Stimulated activated CD8-positive, alpha-beta memory T cell treated with anti-CD3 and anti-CD28 coated beads, Interleukin-4, amount 100 ng/mL, for 4 hours (primary cell): Measurements from ENCODE around the gene MKNK2.
"Not testable (repeated sequence)": the region's sequence is repeated elsewhere in the genome, so short reads cannot be mapped to it uniquely, and the experiment has no call there.

ENCODE experiments used
- DNase-seq, 2 donors: peaks; one replicate each; pipeline ENCODE4 v3.0.0-alpha.2; 2020; ENCODE audit warnings: low read depth in 2 of 2, low spot score in 1 of 2

The MKNK2 gene

DNA sequence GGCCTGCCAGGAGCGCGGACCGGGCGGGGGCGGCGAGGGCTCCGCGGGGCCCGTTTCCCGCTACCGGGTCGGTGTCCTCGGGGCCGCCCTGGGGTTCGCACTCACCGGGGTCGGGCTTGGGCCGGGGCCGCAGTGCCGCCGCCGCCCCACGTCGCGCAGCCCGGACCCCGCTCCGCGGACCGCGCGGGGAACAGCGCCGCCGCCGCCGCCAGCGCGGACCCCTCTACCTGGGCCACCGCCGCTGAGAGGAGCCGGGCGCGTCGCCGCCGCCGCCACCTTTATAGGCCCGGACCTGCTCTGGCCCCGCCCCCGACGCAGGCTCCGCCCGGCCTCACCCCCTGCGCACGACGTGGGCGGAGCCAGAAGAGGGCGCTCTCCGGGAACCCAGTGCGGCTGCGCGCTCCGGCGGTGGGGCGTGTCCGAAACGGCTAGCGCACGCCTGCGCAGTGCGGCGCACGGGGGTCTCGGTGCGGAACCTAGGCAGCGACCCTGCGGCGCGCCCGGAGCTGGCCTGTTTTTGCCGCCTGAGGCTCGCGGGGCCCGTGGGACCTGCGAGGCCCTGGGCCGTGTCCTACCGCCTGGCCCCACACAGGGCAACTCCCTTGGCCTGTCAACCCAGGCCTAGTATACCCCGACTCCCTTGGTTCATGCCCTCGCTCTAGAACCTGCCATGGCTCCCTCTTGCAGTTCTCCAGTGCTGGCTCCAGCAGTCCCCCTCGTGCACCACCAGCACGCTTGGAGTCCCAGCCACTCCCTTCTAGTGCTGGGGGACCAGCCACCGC, at the start of gene MKNK2:
MKNK2 (minus strand) TSS at position 254 of the 782 bp plus-strand sequence. CDS start 393 bp downstream, outside the sequence.
- peak; percentile 89 for DNase-seq

DNA sequence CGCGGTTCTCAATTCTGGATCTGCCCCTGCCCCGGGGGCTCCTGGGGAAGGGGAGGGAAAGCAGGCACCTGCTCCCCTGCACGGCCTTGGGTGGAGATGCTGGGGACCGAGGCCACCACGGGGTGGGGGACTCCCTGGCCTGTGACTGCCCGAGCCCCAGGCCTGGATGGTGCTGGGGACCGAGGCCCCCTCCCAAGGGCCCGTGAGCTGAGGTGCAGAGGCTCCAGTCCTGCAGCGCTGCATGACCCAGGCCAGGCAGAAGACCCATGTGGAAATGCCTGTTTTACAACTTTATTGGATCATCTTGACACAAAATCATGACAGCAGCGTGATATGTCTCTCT, 49.6 kb upstream of the MKNK2 start:
- no peak for DNase-seq

DNA sequence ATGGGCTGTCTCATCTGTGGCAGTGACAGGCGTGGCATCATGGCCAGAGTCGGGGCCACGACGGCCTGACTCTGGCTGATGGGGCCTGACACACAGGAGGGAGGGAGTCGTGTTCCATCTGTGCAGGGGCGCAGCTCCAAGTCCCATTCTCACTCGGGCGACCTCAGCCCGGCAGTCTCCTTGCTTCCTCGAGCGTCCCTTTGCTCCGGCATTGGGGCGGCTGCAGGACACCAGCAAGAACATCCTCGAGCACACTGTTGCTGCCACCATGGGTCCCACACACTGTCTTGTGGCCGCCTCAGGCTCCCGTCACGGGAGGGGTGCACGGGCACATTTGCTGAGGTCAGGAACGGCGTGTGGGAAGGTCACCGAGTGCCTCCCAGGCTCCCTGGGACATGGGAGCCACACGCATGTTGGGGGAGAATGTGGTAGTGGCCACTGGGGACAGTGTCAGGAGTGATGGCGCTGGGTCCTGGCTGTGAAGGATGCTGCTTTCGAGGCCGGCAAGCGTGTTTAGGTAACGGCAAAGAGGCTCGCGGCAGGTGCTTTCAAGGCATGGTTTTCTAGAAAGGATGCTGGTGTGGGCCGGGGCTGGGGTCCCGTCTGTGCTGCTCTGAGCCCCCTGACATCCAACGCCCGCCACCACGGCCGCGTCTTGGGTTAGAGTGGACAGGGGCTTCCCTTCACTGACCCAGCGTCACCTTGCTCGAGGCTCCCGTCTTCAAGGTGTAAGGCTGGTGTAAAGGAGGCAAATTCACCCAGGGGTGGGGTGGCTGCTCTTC, 49.1 kb upstream of the MKNK2 start:
- no peak for DNase-seq

GRCh38 chr19:2099054-2099501, 48.0 kb upstream of the MKNK2 start:
- no peak for DNase-seq

DNA sequence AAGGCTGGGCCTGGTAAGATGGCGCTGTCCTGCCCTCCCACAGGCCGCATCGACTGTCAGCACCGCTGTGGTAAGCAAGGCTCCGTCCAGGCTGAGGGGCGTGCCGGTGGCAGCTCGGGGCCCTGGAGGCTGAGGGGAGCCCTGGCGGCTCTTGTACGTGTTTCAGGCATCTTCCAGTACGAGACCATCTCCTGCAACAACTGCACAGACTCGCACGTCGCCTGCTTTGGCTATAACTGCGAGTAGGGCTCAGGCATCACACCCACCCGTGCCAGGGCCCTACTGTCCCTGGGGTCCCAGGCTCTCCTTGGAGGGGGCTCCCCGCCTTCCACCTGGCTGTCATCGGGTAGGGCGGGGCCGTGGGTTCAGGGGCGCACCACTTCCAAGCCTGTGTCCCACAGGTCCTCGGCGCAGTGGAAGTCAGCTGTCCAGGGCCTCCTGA, 46.9 kb upstream of the MKNK2 start:
- DNase-seq, result no peak

GRCh38 chr19:2097203-2097885, 46.3 kb upstream of the MKNK2 start:
- peak in 1 of 2 donors; percentile 37 for DNase-seq

DNA sequence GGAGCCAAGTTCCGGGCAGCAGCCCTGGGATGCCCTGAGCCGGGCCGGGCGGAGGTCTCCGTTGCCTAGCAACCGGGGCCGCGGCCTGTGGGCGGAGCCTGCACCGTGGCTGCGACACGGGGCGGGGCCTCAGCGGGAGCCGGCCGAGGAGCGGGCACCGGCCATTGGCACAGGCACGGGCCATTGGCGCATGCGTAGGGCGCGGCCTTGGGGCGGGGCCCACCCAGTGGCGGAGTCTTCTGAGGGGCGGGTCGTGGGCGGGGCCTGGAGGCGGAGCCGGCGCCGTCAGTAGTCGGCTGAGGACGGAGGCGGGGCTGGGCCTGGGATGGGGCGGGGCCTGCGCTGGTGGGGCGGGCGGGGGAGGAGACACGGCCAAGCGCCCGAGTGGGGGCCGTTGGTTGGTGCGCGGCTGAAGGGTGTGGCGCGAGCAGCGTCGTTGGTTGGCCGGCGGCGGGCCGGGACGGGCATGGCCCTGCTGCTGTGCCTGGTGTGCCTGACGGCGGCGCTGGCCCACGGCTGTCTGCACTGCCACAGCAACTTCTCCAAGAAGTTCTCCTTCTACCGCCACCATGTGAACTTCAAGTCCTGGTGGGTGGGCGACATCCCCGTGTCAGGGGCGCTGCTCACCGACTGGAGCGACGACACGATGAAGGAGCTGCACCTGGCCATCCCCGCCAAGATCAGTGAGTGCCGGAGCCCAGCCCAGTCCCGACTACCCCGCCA, 45.6 kb upstream of the MKNK2 start, which contains the start of gene IZUMO4:
IZUMO4 (plus strand) TSS at position 436 of the 723 bp plus-strand sequence; CDS start at position 467, 31 bp downstream.
- DNase-seq, result peak; percentile 99 to 100

DNA sequence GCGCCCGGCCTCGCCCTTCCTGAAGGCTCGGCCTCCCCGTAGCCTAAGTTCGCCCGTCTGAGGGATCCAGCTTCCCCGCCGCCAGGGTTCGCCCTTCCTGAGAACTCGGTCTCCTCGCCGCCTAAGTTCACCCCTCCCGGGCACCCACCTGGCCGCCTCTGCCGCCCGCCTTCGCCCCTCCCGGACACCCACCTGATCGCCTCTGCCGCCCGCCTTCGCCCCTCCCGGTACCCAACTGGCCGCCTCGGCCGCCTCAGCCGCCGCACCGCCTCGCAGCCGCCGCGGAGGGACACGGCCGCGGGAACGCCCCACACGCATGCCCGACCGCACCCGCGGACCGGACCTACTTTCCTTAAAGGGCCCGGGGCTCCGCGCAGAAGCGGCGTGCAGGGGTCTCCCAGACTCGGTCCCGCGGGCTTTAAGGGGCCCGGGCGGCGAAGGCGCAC, 45.0 kb upstream of the MKNK2 start, which contains the start of gene MOB3A:
MOB3A (minus strand) TSS at position 293 of the 446 bp plus-strand sequence. CDS start 17,766 bp downstream, outside the sequence.
- peak; percentile 65 to 70 for DNase-seq

DNA sequence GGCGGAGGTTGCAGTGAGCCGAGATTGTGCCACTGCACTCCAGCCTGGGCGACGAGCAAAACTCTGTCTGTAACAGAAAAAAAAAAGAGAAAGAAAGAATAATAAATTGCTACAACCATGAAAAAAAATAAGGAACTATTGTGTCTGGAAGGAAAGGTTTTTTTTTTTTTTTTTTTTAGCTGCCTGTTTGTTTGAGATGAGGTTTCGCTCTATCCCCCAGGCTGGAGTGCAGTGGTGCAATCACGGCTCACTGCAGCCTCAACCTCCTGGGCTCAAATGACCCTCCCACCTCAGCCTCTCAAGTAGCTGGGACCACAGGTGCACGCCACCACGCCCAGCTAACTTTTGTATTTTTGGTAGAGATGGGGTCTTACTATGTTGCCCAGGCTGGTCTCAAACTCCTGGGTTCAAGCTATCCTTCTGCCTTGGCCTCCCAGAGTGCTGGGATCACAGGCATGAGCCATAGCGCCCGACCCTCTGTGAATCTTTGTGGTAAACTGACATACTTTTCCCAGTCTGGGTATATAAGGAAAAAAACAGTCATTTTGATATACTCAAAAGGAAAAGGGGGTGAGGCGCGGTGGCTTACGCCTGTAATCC, 41.0 kb upstream of the MKNK2 start:
- DNase-seq, result not testable (repeated sequence)

- DNase-seq, result no peak
Observed at GRCh38 chr19:2089727-2090053, 38.6 kb upstream of the MKNK2 start.

DNA sequence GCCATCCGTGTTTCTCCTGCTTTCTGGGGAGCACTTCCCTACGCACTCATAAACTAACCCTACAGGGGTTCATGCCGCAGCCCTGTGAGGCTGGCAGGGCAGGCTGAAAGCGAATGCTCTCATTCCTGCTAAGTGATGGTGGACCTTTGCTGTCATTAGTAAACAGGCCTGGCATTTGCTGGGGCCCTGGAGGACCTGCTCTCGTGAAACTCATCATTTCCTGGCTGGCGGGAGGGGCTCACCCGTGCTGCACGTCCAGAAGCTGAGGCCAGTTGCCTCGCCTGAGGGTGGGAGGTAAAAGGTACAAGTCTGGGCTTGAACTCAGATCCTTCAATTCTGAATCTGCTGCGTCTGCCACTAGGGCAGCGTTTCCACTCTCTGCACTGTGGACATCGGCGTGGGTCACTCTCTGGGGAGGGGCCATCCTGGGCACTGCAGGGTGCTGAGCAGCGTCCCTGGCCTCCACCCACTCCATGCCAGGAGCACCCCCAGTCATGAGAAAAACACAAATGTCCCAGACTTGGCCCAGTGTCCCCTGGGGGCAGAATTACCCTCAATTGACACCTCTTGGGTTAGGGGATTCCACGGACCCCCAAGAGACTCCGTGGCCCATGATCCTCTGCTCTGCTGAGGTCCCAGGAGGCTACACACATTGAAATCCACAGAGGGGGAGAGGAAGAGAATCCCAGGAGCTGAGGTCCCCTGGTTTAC, 38.1 kb upstream of the MKNK2 start:
- DNase-seq, result no peak

GRCh38 chr19:2087621-2088100, 36.6 kb upstream of the MKNK2 start:
- no peak for DNase-seq

DNA sequence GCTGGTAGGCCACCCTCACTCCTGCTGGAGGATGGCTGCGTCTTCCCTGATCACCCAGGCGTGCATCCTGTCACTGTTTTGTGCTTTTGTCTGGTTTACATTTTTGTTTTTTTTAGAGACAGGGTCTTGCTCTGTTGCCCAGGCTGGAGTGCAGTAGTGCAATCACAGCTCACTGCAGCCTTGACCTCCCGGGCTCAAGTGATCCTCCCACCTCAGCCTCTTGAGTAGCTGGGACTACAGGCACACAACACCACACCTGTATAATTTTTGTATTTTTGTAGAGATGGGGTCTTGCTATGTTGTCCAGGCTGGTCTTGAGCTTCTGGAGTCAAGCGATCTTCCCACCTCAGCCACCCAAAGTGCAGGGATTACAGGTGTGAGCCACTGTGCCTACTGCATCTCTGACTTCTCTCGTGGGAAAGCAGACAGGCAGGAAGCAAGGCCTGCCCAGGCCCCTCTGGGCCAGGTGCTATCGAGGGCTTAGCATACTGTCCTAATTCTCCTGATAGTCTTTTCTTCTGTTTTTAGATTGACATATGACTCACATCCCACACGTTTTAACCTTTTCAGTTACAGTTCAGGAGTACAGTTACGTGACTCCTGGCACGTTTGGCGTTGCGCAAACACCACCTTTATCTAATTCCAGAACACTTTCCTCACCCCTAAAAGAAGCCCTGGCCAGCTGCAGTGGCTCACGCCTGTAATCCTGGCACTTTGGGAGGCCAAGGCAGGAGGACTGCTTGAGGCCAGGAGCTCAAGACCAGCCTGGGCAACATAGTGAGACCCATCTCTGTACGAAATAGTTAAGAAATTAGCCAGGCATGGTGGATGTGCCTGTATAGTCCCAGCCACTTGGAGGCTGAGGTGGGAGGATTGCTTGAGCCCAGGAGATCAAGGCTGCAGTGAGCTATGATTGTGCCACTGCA, 35.9 kb upstream of the MKNK2 start:
- not testable (repeated sequence) for DNase-seq

DNA sequence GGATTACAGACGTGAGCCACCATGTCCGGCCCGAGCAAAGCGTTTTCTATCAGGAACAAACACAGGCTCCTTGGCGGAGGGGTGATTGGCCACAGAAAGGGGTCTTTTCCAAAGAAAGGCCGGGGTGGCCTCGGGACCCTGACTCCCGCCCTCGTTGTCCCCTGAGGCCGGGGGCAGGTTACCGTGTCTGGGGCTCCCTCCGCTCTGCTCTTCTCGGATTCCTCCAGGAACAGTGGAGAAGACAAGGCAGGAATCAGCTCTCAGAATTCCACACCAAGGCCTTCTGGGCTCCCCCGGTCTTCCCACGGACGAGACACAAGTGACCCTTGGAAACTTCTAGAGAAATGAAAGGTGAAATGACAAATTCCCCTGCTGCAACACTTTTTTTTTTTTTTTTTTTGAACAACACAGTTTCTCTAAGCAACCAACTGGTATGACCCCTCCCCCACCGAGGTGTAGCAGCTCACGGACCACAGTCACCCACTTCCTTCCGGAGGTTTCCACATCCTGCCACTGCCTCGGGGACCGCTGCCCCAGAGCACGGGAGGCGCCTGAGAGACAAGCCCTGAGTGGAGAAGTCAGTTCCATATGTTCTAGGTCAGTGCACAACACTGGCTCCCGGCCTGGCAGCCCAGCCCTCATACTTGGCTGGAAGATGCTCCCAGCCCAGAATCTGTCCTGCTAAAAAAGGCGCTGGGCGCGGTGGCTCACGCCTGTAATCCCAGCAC, 34.1 kb upstream of the MKNK2 start:
- DNase-seq, result peak; percentile 85 to 91

GRCh38 chr19:2083174-2083854, 32.3 kb upstream of the MKNK2 start:
- DNase-seq, result peak in 1 of 2 donors; percentile 56

DNA sequence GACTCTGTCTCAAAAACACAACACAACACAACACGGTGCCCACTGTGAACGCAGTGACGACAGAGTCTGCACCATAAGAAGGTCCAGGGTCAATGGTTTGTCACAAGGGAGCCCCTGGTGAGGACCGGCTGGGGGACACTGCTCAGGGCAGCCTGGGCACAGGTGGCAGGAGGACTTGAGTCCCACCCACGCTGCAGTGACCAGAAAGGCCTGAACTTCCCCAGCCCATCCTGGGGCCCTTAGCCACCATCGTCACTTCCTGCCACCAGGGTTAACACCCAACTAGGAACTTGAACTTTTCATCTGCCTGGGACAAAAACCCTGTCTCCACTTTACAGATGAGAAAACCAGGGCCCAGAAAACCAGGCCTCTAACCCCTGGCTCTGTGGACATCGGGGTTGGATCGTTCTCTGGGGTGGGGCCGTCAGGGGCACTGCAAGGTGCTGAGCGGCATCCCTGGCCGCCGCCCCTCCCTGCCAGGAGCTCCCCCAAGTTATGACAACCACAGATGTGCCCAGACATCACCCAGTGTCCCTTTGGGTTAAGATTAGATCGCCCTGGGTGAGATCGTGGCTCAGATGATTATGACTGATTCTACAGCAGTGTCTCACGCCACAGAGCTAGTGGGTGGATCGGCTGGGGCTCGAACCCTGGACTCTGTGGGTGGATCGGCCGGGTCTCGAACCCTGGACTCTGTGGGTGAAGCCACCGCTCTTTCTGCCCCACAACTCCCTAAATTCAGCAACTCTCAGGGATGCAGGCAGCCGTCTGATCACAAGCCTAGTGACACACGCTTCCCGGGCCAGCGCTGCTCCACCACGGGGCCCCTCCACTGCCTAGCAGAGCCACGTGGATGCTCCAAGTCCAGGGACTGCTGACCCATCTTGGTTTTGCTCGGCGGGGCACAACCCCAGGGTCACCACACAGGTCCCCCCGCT, 31.1 kb upstream of the MKNK2 start:
- DNase-seq, result no peak
